H9 (cell line): Measurements from ENCODE around the gene PLXNA2. TPM values are rescaled to one million over a fixed set of nuclear protein-coding genes. Genes with fewer than 3 reads are reported as not detected.

Experiments used
- DNase-seq: peaks from one replicate; pipeline ENCODE4 v3.0.0-alpha.2; 2017
- H2AFZ ChIP-seq: one replicate; pipeline ENCODE4 v1.6.1; 2013; ENCODE audit warnings: mild to moderate bottlenecking, low read length, control low read depth, moderate library complexity
- H2AK5ac ChIP-seq: 2 replicates; pipeline ENCODE4 v1.6.1; 2013; ENCODE audit warnings: low read length, control low read depth, mixed read lengths; ENCODE audit not compliant: insufficient read length
- H2BK120ac ChIP-seq: one replicate; pipeline ENCODE4 v1.6.1; 2013; ENCODE audit warnings: low read depth, mild to moderate bottlenecking, low read length, control low read depth, inconsistent platforms; ENCODE audit not compliant: poor library complexity, severe bottlenecking
- H2BK12ac ChIP-seq: 2 replicates; pipeline ENCODE4 v1.6.1; 2013; ENCODE audit warnings: low read length, control low read depth, mixed read lengths, low read depth; ENCODE audit not compliant: insufficient read length
- H2BK15ac ChIP-seq: 2 replicates; pipeline ENCODE4 v1.6.1; 2013; ENCODE audit warnings: low read depth, low read length, control low read depth
- H2BK20ac ChIP-seq: one replicate; pipeline ENCODE4 v1.6.1; 2013; ENCODE audit warnings: low read depth, mild to moderate bottlenecking, low read length, control low read depth, inconsistent platforms; ENCODE audit not compliant: poor library complexity, severe bottlenecking
- H2BK5ac ChIP-seq: 2 replicates; pipeline ENCODE4 v1.6.1; 2013; ENCODE audit warnings: low read length, control low read depth, mixed read lengths; ENCODE audit not compliant: insufficient read length
- H3K14ac ChIP-seq: 2 replicates; pipeline ENCODE4 v1.6.1; 2013; ENCODE audit warnings: low read length, control low read depth; ENCODE audit not compliant: insufficient read depth
- H3K18ac ChIP-seq: 2 replicates; pipeline ENCODE4 v1.6.1; 2013; ENCODE audit warnings: low read depth, mild to moderate bottlenecking, mixed read lengths, low read length, control low read depth; ENCODE audit not compliant: insufficient read length
- H3K23ac ChIP-seq: 2 replicates; pipeline ENCODE4 v1.6.1; 2013; ENCODE audit warnings: low read length, control low read depth, mixed read lengths, low read depth; ENCODE audit not compliant: insufficient read length
- H3K23me2 ChIP-seq: 2 replicates; pipeline ENCODE4 v1.6.1; 2013; ENCODE audit warnings: low read depth, mild to moderate bottlenecking, mixed read lengths, low read length, control low read depth; ENCODE audit not compliant: insufficient read length, poor library complexity, severe bottlenecking
- H3K27ac ChIP-seq: 2 replicates; pipeline ENCODE4 v1.5.1; 2013; ENCODE audit warnings: low read length, control low read depth, mixed read lengths, low read depth; ENCODE audit not compliant: insufficient read length
- H3K27me3 ChIP-seq: 2 replicates; pipeline ENCODE4 v1.6.1; 2013; ENCODE audit warnings: low read length, control low read depth, inconsistent platforms; ENCODE audit not compliant: insufficient read depth
- H3K4ac ChIP-seq: 2 replicates; pipeline ENCODE4 v1.6.1; 2013; ENCODE audit warnings: low read depth, mild to moderate bottlenecking, control low read depth, inconsistent platforms, low read length, moderate library complexity
- H3K4me1 ChIP-seq: 2 replicates; pipeline ENCODE4 v1.6.1; 2013; ENCODE audit warnings: low read length, control low read depth, inconsistent platforms; ENCODE audit not compliant: insufficient read depth
- H3K4me2 ChIP-seq: 2 replicates; pipeline ENCODE4 v1.6.1; 2013; ENCODE audit warnings: low read length, control low read depth, mixed read lengths; ENCODE audit not compliant: insufficient read length, insufficient read depth
- H3K56ac ChIP-seq: 2 replicates; pipeline ENCODE4 v1.6.1; 2013; ENCODE audit warnings: low read depth, mild to moderate bottlenecking, mixed read lengths, low read length, control low read depth; ENCODE audit not compliant: insufficient read length
- H3K79me1 ChIP-seq: 2 replicates; pipeline ENCODE4 v1.6.1; 2013; ENCODE audit warnings: low read depth, mild to moderate bottlenecking, moderate library complexity, low read length, control low read depth, inconsistent platforms; ENCODE audit not compliant: insufficient read depth, poor library complexity, severe bottlenecking
- H3K79me2 ChIP-seq: 2 replicates; pipeline ENCODE4 v1.6.1; 2013; ENCODE audit warnings: low read length, control low read depth, inconsistent platforms; ENCODE audit not compliant: insufficient read depth
- H3K9ac ChIP-seq: 2 replicates; pipeline ENCODE4 v1.6.1; 2013; ENCODE audit warnings: low read length, control low read depth, mixed read lengths; ENCODE audit not compliant: insufficient read length; ENCODE audit errors: extremely low read depth
- H3K9me3 ChIP-seq: one replicate; pipeline ENCODE4 v1.6.1; 2013; ENCODE audit warnings: low read depth, low read length, inconsistent platforms; ENCODE audit not compliant: control insufficient read depth
- H3T11ph ChIP-seq: one replicate; pipeline ENCODE4 v1.6.1; 2013; ENCODE audit warnings: mild to moderate bottlenecking, low read length, control low read depth, inconsistent platforms
- H4K20me1 ChIP-seq: one replicate; pipeline ENCODE4 v1.6.1; 2013; ENCODE audit not compliant: control insufficient read depth, insufficient read length, insufficient read depth
- H4K5ac ChIP-seq: 2 replicates; pipeline ENCODE4 v1.6.1; 2013; ENCODE audit warnings: low read depth, mild to moderate bottlenecking, mixed read lengths, low read length, control low read depth; ENCODE audit not compliant: insufficient read length
- H4K8ac ChIP-seq: replicated peaks from 2 replicates; pipeline ENCODE4 v1.6.1; 2013; ENCODE audit warnings: low read length, control low read depth, mixed read lengths, low read depth; ENCODE audit not compliant: insufficient read length
- H4K91ac ChIP-seq: 2 replicates; pipeline ENCODE4 v1.6.1; 2013; ENCODE audit warnings: low read depth, mild to moderate bottlenecking, moderate library complexity, mixed read lengths, low read length, control low read depth; ENCODE audit not compliant: insufficient read length
- H3K27ac Mint-ChIP-seq, 3 experiments: 2 replicates in 2 of 3; 3 replicates in 1 of 3; pipeline ENCODE4 v1.8.0; 2020 to 2021; ENCODE audit warnings: mixed read lengths in 3 of 3, mild to moderate bottlenecking in 1 of 3, moderate library complexity in 1 of 3
- H3K27me3 Mint-ChIP-seq: 2 replicates; pipeline ENCODE4 v1.8.0; 2021; ENCODE audit warnings: low read depth, mild to moderate bottlenecking, moderate library complexity, mixed read lengths
- H3K36me3 Mint-ChIP-seq, 3 experiments: 2 replicates in 2 of 3; 3 replicates in 1 of 3; pipeline ENCODE4 v1.8.0; 2020 to 2021; ENCODE audit warnings: low read depth in 3 of 3, mixed read lengths in 3 of 3; ENCODE audit not compliant: insufficient read depth in 1 of 3
- H3K4me1 Mint-ChIP-seq, 2 experiments: 2 replicates each; pipeline ENCODE4 v1.8.0; 2020; ENCODE audit warnings: mixed read lengths in 2 of 2
- H3K4me3 Mint-ChIP-seq, 2 experiments: 2 replicates in 1 of 2; 3 replicates in 1 of 2; pipeline ENCODE4 v1.8.0; 2020 to 2021; ENCODE audit warnings: mild to moderate bottlenecking in 2 of 2, mixed read lengths in 2 of 2, moderate library complexity in 1 of 2
- H3K9me3 Mint-ChIP-seq, 2 experiments: 2 replicates in 1 of 2; 3 replicates in 1 of 2; pipeline ENCODE4 v1.8.0; 2020; ENCODE audit warnings: mild to moderate bottlenecking in 2 of 2, mixed read lengths in 2 of 2, moderate library complexity in 1 of 2
- WGBS: extraction: QIAGEN DNeasy Blood & Tissue Kit; methylation state at CpG from one replicate; pipeline ENCODE4 v1.1.7; 2013; ENCODE audit warnings: missing lambda C conversion rate, low lambda C conversion rate, mixed read lengths; ENCODE audit not compliant: insufficient read length; ENCODE audit errors: extremely low coverage; 5-methylcytosine and 5-hydroxymethylcytosine counted together
- total RNA-seq: library from RNA; stranded (reverse); gene quantifications from 2 replicates; pipeline ENCODE4 v1.2.1, GENCODE V29; 2021
- TF ChIP-seq, protein P1 (sequence below): fragments of 200-600 bp; sonication (generic); conservative IDR thresholded peaks from 3 replicates; pipeline ENCODE4 v1.8.0; 2021; ENCODE audit warnings: antibody characterized with exemption, mild to moderate bottlenecking

PLXNA2 gene
- total RNA-seq, 1 experiment from 2014 or later: 0.57 TPM

GRCh38 chr1:208205216-208206013 lies 38.8 kb downstream of the PLXNA2 start:
- Histone ChIP-seq H4K91ac (no peak overlapping the region), H3K9me3 (no peaks in the 10 kb centered on the region), H2BK5ac (no peak overlapping the region), H3K79me1 (no peaks in the 10 kb centered on the region), H3K27ac (no peak overlapping the region), H2AFZ (no peak overlapping the region), H3K23ac (no peak overlapping the region), H2BK15ac (no peak overlapping the region), H3K56ac (no peak overlapping the region), H3K4ac (no peak overlapping the region), H3K27me3 (no peaks in the 10 kb centered on the region), H3T11ph (no peak overlapping the region), H2BK20ac (no peak overlapping the region), H3K14ac (no peak overlapping the region; the same call in 1 of the 2 replicates), H4K8ac (no peak overlapping the region), H2BK120ac (no peak overlapping the region), H3K4me2 (no peak overlapping the region), H2AK5ac (no peak overlapping the region), H4K20me1 (no peaks in the 10 kb centered on the region), H3K23me2 (no peaks in the 10 kb centered on the region), H2BK12ac (no peak overlapping the region), H3K18ac (no peak overlapping the region), H3K9ac (no peak overlapping the region), H3K79me2 (no peaks in the 10 kb centered on the region), H3K4me1 (no peaks in the 10 kb centered on the region), H4K5ac (no peak overlapping the region)
- Mint-ChIP-seq H3K4me3 (no peak overlapping the region), H3K4me1 (peaks cover 10 to 19% of the 10 kb centered on the region in 2 experiments), H3K27ac (no peak overlapping the region), H3K9me3 (no peaks in the 10 kb centered on the region), H3K36me3 (no peaks in the 10 kb centered on the region), H3K27me3 (no peaks in the 10 kb centered on the region; the same call in 1 of the 2 replicates)
- WGBS: no CpG with 5 or more reads among the region's 5 CpGs
- no peak for DNase-seq
- TF ChIP-seq, protein P1, sequence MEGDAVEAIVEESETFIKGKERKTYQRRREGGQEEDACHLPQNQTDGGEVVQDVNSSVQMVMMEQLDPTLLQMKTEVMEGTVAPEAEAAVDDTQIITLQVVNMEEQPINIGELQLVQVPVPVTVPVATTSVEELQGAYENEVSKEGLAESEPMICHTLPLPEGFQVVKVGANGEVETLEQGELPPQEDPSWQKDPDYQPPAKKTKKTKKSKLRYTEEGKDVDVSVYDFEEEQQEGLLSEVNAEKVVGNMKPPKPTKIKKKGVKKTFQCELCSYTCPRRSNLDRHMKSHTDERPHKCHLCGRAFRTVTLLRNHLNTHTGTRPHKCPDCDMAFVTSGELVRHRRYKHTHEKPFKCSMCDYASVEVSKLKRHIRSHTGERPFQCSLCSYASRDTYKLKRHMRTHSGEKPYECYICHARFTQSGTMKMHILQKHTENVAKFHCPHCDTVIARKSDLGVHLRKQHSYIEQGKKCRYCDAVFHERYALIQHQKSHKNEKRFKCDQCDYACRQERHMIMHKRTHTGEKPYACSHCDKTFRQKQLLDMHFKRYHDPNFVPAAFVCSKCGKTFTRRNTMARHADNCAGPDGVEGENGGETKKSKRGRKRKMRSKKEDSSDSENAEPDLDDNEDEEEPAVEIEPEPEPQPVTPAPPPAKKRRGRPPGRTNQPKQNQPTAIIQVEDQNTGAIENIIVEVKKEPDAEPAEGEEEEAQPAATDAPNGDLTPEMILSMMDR: no peak
